HL-60 (cell line): Measurements from ENCODE around the gene SH3PXD2A.

Experiments
- DNase-seq, 2 experiments: peaks; one replicate each; pipeline ENCODE4 v3.0.0-alpha.2; 2010 to 2020; ENCODE audit warnings: low read depth in 1 of 2, low spot score in 1 of 2
- H3K27ac ChIP-seq: fragments of 250-450 bp; sonication (Bioruptor Pico); replicated peaks from 2 replicates; pipeline ENCODE4 v1.5.1; 2020; ENCODE audit warnings: mild to moderate bottlenecking, moderate library complexity
- H3K27me3 ChIP-seq: fragments of 250-450 bp; sonication (Bioruptor Pico); 2 replicates; pipeline ENCODE4 v1.5.1; 2021; ENCODE audit warnings: mild to moderate bottlenecking, moderate library complexity; ENCODE audit not compliant: insufficient read depth, poor library complexity, severe bottlenecking
- H3K4me3 ChIP-seq: replicated peaks from 2 replicates; pipeline ENCODE4 v1.5.1; 2011; ENCODE audit warnings: mild to moderate bottlenecking, control low read depth, low read length; ENCODE audit not compliant: insufficient read depth
- GABPA ChIP-seq: IDR thresholded peaks from 2 replicates; pipeline ENCODE4 v1.6.1; 2012; ENCODE audit warnings: low read depth
- POLR2AphosphoS5 ChIP-seq: IDR thresholded peaks from 2 replicates; pipeline ENCODE4 v1.6.1; 2012; ENCODE audit warnings: low read depth
- SPI1 ChIP-seq: IDR thresholded peaks from 2 replicates; pipeline ENCODE4 v1.6.1; 2012; ENCODE audit warnings: low read depth, mild to moderate bottlenecking, borderline replicate concordance
- TF ChIP-seq, protein P1 (sequence below): IDR thresholded peaks from one replicate; pipeline ENCODE4 v1.5.1; 2011; ENCODE audit warnings: low read length, control low read depth, inconsistent platforms; ENCODE audit not compliant: insufficient read depth
- TF ChIP-seq, protein P2 (sequence below): IDR thresholded peaks from 2 replicates; pipeline ENCODE4 v1.6.1; 2012; ENCODE audit warnings: low read depth; ENCODE audit not compliant: insufficient replicate concordance

Gene SH3PXD2A

DNA sequence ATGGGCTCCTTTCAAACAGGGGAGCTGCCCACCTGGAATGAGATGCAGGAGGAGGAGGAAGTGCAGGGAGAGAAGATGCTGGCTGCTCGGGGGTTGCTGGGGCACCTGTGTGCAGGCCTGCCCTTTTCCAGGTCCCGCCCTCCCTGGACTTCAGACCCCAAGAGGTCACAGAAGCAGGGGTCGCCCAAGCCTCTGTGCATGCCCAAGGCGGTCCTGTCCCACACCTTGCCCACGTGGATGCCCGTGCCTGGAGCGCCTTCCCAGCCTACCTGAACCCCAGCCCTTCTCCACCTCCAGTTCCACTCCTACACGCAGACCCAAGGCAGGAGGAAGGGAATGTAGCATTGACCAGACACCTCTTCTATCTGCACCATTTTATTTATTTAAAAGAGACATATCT, 71.3 kb downstream of the SH3PXD2A start:
- Histone ChIP-seq H3K27ac (no peak overlapping the region), H3K4me3 (no peak overlapping the region), H3K27me3 (no peaks in the 10 kb centered on the region)
- TF ChIP-seq, protein P1, sequence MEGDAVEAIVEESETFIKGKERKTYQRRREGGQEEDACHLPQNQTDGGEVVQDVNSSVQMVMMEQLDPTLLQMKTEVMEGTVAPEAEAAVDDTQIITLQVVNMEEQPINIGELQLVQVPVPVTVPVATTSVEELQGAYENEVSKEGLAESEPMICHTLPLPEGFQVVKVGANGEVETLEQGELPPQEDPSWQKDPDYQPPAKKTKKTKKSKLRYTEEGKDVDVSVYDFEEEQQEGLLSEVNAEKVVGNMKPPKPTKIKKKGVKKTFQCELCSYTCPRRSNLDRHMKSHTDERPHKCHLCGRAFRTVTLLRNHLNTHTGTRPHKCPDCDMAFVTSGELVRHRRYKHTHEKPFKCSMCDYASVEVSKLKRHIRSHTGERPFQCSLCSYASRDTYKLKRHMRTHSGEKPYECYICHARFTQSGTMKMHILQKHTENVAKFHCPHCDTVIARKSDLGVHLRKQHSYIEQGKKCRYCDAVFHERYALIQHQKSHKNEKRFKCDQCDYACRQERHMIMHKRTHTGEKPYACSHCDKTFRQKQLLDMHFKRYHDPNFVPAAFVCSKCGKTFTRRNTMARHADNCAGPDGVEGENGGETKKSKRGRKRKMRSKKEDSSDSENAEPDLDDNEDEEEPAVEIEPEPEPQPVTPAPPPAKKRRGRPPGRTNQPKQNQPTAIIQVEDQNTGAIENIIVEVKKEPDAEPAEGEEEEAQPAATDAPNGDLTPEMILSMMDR, result no peak
- no peak for TF ChIP-seq GABPA
- TF ChIP-seq, protein P2, sequence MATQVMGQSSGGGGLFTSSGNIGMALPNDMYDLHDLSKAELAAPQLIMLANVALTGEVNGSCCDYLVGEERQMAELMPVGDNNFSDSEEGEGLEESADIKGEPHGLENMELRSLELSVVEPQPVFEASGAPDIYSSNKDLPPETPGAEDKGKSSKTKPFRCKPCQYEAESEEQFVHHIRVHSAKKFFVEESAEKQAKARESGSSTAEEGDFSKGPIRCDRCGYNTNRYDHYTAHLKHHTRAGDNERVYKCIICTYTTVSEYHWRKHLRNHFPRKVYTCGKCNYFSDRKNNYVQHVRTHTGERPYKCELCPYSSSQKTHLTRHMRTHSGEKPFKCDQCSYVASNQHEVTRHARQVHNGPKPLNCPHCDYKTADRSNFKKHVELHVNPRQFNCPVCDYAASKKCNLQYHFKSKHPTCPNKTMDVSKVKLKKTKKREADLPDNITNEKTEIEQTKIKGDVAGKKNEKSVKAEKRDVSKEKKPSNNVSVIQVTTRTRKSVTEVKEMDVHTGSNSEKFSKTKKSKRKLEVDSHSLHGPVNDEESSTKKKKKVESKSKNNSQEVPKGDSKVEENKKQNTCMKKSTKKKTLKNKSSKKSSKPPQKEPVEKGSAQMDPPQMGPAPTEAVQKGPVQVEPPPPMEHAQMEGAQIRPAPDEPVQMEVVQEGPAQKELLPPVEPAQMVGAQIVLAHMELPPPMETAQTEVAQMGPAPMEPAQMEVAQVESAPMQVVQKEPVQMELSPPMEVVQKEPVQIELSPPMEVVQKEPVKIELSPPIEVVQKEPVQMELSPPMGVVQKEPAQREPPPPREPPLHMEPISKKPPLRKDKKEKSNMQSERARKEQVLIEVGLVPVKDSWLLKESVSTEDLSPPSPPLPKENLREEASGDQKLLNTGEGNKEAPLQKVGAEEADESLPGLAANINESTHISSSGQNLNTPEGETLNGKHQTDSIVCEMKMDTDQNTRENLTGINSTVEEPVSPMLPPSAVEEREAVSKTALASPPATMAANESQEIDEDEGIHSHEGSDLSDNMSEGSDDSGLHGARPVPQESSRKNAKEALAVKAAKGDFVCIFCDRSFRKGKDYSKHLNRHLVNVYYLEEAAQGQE, result no peak
- no peak for TF ChIP-seq POLR2AphosphoS5
- no peak for TF ChIP-seq SPI1
- no peak for DNase-seq

DNA sequence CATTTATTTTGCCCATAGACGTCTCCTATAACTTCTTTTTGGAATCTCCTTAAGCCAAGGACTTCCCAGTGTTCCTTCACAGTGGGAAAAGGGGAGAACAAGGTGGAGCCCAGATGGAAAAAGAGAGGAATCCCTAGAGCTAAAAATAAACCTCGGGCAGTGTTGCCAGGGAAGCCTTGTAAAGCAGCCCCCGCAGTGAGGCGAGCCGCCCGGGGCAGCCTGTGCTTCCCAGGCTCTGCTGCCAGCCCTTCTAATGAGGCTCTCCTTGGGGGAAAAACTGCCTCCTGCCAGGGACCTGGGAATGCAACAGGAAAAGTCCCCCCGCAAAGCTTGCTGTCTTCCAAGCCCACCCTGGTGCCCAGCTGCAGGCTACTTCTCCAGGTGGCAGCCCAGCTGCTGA, 71.7 kb downstream of the SH3PXD2A start:
- TF ChIP-seq GABPA, result no peak
- DNase-seq, result no peak
- H3K27me3 ChIP-seq, result no peaks in the 10 kb centered on the region
- H3K27ac ChIP-seq, result no peak overlapping the region
- H3K4me3 ChIP-seq, result no peak overlapping the region

DNA sequence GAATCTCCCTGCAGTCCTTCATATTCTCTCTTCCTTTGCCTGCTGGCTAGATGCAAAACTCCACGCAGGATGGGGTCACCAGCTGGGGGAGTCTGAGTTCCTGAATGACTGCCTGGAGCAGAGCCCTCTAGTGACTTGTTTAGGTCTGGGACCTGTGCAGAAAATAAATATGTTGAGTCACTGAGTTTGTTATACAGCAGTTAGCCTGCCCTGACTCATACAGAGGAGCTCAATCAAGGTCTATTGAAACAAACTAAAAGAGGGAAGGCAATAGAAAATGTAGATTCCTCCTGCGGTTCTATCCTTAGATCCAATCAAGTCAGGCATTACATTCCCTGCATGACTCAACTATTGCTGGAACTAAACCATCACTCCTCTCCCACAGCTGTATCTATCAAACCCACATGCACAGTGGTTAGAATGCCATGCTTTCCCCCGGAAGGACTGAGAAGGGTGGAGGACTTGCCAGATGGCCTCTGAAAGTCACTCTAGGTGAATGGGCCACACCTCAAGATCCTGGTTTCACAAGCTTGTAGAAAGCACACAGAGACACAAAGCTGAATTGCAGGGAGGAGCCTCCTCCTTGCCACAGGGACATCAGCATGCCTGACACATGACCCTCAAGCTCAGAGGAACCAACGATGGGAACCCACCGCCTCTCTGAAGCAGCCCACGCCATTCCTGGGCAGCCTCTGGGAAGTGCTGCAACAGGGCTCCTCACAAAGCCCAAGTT, 73.9 kb downstream of the SH3PXD2A start:
- DNase-seq, result peak in 1 of 2 experiments; percentile 25
- TF ChIP-seq SPI1 (no peak), POLR2AphosphoS5 (no peak)
- TF ChIP-seq, protein P1, result peak; percentile 1
- no peaks in the 10 kb centered on the region for H3K27me3 ChIP-seq
- no peak overlapping the region for H3K27ac ChIP-seq
- no peak overlapping the region for H3K4me3 ChIP-seq

DNA sequence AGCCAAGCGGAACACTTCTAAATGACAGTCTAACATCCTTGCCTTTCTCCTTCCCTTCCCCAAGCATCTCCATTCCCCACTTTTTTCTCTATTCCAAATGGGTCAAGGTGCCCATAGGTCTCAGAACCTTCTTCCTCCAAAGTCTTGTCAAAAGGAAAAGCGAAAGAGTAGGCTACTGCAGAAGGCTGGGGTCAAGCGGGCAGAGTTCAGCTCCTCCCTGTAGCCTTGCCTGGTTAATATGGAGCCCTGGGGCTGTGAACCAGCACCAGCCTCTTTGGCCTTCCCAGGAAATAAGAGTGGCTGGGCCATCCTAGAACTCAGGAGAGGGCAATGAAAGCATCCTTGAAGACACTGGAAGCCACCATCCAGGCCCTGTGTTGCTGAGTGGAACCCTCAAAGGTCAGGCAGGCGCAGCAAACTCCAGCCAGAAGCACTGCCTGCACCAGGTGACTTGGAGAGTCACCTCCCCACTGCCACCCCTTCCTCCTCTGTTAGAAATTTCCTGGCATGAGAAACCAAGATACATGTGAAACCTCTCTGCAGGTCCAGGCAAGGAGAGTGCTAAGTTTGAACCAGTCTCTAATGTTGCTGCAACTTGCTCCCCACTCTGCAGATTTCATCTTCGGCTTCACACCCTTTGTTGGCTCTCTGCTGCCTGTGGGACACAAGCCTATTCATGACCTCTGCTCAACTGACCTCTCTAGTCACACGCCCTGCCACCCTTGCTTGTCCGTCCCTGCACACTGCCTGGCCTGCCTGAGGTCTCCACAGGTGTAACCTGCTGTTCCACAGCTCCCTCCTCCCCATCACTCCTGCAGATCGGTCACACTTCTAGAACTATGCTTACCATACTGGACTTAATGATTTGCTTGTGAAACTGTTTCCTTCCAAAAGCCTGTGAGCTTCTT, 74.9 kb downstream of the SH3PXD2A start:
- Histone ChIP-seq H3K27ac (no peak overlapping the region), H3K4me3 (no peak overlapping the region), H3K27me3 (no peaks in the 10 kb centered on the region)
- TF ChIP-seq SPI1 (no peak), GABPA (no peak), POLR2AphosphoS5 (no peak)
- TF ChIP-seq, protein P1, result no peak
- TF ChIP-seq, protein P2, result no peak
- no peak for DNase-seq
